Measurements from ENCODE around the gene ANTXR2. TPM values are rescaled to one million over a fixed set of nuclear protein-coding genes. Genes with fewer than 3 reads are reported as not detected.

ANTXR2 gene
- total and polyA plus RNA-seq, 2 of the 13 experiments (the other 11 are each of a cell fraction or from before 2014, with no cell fraction given), result 4.6 to 14.5 TPM

DNA sequence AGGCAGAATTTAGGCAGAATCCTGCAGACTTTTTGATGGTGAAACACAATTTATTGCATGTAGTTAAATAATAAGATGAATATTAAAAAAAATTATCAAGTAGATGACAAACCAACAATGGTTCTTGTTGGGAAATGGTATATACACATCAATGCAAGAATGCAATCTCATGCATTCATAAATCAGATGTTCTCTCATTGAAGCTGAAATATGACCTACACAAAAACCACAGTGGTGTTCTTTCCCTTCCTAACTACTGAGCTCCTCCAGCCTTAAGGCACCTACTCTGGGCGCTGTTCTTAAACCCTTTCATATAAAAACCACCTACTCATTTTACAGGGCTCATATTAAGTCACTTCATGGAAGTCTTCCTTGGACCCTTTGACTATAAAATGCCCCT is 64.1 kb downstream of the ANTXR2 start:
- Histone ChIP-seq H3K4me1 (ENCODE audit: insufficient read depth, low read length) (peaks cover 15% of the 10 kb centered on the region), H3K36me3 (replicated peaks in 1 of 2; ENCODE audit: control insufficient read depth in 1 of 2, insufficient read depth in 2 of 2, low read length in 2 of 2) (no peaks in the 10 kb centered on the region), H3K27ac (ENCODE audit: extremely low read length, insufficient read depth, low read length) (no peak overlapping the region), H3K4me3 (replicated peaks in 1 of 3; ENCODE audit: insufficient read depth in 1 of 3, low read depth in 2 of 3, low read length in 3 of 3) (no peak overlapping the region), H3K4me2 (ENCODE audit: low read depth, low read length) (no peak overlapping the region), H3K79me2 (ENCODE audit: insufficient read depth, low read length) (no peaks in the 10 kb centered on the region), H2AFZ (ENCODE audit: low read length) (no peak overlapping the region), H3K27me3 (ENCODE audit: control insufficient read depth in 1 of 2, insufficient read depth in 2 of 2, low read length in 2 of 2) (no peaks in the 10 kb centered on the region), H3K9me3 (ENCODE audit: low read length) (peaks cover 7% of the 10 kb centered on the region; the same call in 1 of the 2 replicates), H3K9ac (ENCODE audit: insufficient read depth, low read depth, low read length) (no peak overlapping the region), H4K20me1 (ENCODE audit: insufficient read depth, low read length) (no peaks in the 10 kb centered on the region)
- no TSS peak for BruUV-seq (replicated peaks)
- WGBS (ENCODE audit: low lambda C conversion rate), result no CpG with 5 or more reads among the region's 1 CpG
- CTCF ChIA-PET (ENCODE audit: low intra/inter-chr PET ratio, low total read pairs), result no interaction called here
- no peak for FAIRE-seq
- DNase-seq (ENCODE audit: low spot score), result no peak
- no peak for ATAC-seq
- POLR2A ChIA-PET, result no interaction called here
- intact Hi-C loops (cut with micrococcal nuclease; ENCODE audit: unreplicated experiment) (no loop called here), in situ Hi-C loops (cut with HindIII; ENCODE audit: extremely low pct_ligation_motif_present, low pct_unique_long_range_greater_than_20kb) (no loop called here)
- TF ChIP-seq HNF4A (CRISPR knock-in tag; IDR thresholded peaks at IDR 0.05) (no peak), SP4 (CRISPR knock-in tag; IDR thresholded peaks at IDR 0.05) (no peak), KAT2B (IDR thresholded peaks at IDR 0.05; ENCODE audit: borderline replicate concordance, low read depth, low read length) (no peak), ZNF737 (CRISPR knock-in tag; IDR thresholded peaks at IDR 0.05; ENCODE audit: borderline replicate concordance) (no peak), ZNF124 (CRISPR knock-in tag; IDR thresholded peaks at IDR 0.05) (no peak), HNRNPUL1 (IDR thresholded peaks at IDR 0.05; ENCODE audit: low read depth, low read length) (no peak), ZBTB25 (CRISPR knock-in tag; IDR thresholded peaks at IDR 0.05) (no peak)
- TF ChIP-seq, protein P1, sequence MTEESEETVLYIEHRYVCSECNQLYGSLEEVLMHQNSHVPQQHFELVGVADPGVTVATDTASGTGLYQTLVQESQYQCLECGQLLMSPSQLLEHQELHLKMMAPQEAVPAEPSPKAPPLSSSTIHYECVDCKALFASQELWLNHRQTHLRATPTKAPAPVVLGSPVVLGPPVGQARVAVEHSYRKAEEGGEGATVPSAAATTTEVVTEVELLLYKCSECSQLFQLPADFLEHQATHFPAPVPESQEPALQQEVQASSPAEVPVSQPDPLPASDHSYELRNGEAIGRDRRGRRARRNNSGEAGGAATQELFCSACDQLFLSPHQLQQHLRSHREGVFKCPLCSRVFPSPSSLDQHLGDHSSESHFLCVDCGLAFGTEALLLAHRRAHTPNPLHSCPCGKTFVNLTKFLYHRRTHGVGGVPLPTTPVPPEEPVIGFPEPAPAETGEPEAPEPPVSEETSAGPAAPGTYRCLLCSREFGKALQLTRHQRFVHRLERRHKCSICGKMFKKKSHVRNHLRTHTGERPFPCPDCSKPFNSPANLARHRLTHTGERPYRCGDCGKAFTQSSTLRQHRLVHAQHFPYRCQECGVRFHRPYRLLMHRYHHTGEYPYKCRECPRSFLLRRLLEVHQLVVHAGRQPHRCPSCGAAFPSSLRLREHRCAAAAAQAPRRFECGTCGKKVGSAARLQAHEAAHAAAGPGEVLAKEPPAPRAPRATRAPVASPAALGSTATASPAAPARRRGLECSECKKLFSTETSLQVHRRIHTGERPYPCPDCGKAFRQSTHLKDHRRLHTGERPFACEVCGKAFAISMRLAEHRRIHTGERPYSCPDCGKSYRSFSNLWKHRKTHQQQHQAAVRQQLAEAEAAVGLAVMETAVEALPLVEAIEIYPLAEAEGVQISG (CRISPR knock-in tag; IDR thresholded peaks at IDR 0.05), result no peak
- TF ChIP-seq, protein P2, sequence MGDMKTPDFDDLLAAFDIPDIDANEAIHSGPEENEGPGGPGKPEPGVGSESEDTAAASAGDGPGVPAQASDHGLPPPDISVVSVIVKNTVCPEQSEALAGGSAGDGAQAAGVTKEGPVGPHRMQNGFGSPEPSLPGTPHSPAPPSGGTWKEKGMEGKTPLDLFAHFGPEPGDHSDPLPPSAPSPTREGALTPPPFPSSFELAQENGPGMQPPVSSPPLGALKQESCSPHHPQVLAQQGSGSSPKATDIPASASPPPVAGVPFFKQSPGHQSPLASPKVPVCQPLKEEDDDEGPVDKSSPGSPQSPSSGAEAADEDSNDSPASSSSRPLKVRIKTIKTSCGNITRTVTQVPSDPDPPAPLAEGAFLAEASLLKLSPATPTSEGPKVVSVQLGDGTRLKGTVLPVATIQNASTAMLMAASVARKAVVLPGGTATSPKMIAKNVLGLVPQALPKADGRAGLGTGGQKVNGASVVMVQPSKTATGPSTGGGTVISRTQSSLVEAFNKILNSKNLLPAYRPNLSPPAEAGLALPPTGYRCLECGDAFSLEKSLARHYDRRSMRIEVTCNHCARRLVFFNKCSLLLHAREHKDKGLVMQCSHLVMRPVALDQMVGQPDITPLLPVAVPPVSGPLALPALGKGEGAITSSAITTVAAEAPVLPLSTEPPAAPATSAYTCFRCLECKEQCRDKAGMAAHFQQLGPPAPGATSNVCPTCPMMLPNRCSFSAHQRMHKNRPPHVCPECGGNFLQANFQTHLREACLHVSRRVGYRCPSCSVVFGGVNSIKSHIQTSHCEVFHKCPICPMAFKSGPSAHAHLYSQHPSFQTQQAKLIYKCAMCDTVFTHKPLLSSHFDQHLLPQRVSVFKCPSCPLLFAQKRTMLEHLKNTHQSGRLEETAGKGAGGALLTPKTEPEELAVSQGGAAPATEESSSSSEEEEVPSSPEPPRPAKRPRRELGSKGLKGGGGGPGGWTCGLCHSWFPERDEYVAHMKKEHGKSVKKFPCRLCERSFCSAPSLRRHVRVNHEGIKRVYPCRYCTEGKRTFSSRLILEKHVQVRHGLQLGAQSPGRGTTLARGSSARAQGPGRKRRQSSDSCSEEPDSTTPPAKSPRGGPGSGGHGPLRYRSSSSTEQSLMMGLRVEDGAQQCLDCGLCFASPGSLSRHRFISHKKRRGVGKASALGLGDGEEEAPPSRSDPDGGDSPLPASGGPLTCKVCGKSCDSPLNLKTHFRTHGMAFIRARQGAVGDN (CRISPR knock-in tag; IDR thresholded peaks at IDR 0.05), result no peak
- TF ChIP-seq, protein P3, sequence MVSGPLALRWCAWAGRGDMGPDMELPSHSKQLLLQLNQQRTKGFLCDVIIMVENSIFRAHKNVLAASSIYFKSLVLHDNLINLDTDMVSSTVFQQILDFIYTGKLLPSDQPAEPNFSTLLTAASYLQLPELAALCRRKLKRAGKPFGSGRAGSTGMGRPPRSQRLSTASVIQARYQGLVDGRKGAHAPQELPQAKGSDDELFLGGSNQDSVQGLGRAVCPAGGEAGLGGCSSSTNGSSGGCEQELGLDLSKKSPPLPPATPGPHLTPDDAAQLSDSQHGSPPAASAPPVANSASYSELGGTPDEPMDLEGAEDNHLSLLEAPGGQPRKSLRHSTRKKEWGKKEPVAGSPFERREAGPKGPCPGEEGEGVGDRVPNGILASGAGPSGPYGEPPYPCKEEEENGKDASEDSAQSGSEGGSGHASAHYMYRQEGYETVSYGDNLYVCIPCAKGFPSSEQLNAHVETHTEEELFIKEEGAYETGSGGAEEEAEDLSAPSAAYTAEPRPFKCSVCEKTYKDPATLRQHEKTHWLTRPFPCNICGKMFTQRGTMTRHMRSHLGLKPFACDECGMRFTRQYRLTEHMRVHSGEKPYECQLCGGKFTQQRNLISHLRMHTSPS (CRISPR knock-in tag; IDR thresholded peaks at IDR 0.05; ENCODE audit: low read depth), result no peak
- TF ChIP-seq, protein P4, sequence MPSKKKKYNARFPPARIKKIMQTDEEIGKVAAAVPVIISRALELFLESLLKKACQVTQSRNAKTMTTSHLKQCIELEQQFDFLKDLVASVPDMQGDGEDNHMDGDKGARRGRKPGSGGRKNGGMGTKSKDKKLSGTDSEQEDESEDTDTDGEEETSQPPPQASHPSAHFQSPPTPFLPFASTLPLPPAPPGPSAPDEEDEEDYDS (CRISPR knock-in tag; IDR thresholded peaks at IDR 0.05), result no peak

Measured in HepG2 (cell line).